T-helper 22 cell (primary cell): ENCODE data around the gene RPL13A.
A peak's percentile ranks its signal among the peaks of the same experiment; 100 is the strongest.
"Not testable (repeated sequence)": the region's sequence is repeated elsewhere in the genome, so short reads cannot be mapped to it uniquely, and the experiment has no call there.

Source experiments
- DNase-seq: peaks from one replicate; pipeline ENCODE4 v3.0.0-alpha.2; 2020; ENCODE audit warnings: low read depth

The RPL13A gene

GRCh38 chr19:49487277-49488045 lies at the start of gene RPL13A:
RPL13A (plus strand) TSS chr19:49487608; CDS start chr19:49487630, 22 bp downstream.
- peak; percentile 98 for DNase-seq

DNA sequence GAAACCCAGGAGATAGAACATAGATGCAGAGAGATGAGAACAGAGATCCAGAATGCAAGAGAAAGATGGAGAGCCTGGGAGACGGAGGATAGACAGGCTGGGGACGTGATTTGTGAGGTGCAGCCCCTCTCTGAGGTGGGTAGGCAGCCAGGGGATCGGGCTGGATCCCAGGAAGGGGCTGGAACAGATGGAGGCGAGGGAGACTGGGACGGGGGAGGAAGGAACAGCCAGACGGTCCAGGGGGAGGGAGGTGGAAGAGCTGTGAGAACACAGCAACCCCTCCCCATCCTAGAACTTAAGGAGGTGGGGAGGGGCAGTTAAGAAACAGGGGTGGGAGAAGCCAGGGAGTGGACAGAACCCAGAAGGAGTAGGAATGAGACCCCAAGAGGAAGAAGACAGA lies 49.1 kb upstream of the RPL13A start:
- DNase-seq, result no peak

DNA sequence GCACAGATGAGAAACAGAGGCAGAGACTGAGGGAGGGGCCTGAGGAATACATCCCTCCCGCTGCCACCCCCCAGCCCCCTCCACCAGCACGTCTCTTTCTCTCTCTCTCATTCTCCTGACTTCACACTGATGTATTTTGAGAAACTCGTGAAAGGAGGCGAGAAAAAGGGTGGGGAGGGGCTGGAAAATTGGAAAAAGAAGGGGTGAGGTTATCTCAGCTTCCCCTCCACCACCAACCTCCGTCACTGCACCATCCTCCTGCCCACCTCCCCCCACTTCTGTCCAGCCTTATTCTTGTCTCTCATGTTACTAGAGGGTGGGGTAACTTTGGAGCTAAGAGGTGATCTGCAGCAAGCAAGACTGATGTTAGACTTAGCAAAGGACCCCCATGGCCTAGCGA lies 47.6 kb upstream of the RPL13A start:
- no peak for DNase-seq

DNA sequence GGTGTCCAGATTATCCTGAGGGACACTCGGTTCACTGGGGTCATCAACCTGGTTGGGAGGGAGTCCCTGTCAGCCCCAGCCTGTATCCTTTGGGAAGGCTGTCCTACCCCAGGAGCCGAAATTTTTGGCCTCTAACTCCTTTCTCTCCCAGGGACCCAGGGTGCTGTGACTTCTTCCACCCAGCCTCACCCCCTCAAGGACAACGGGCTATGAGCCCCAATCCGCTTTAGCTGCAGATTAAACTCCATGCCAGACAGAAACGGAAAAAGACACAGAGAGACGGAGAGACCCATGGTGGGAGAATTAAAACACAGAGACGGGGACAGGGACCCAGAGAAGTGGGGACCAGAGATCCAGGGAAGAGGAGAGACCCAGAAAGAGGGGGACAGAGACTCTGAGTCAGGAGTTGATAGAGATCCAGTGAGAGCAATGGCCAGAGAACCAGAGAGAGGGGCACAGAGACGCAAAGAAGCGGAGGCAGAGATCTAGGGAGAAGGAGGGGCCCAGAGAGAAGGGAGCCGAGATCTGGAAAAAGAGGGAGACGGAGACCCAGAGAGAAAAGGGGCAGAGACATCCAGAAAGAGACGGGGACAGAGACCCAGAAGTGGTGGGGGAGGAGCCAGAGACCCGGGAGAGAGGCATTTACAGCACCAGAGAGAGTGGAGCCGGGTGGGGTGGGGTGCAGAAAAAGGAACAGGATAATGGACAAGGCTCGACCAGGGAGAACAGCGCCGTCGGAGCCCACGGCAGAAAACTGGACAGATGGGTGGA lies 46.8 kb upstream of the RPL13A start:
- DNase-seq, result no peak

GRCh38 chr19:49441210-49441959 lies 46.0 kb upstream of the RPL13A start, which contains the start of gene SLC17A7:
SLC17A7 (minus strand) TSS chr19:49441527; CDS start chr19:49441379, 148 bp downstream.
- DNase-seq, result peak; percentile 30

DNA sequence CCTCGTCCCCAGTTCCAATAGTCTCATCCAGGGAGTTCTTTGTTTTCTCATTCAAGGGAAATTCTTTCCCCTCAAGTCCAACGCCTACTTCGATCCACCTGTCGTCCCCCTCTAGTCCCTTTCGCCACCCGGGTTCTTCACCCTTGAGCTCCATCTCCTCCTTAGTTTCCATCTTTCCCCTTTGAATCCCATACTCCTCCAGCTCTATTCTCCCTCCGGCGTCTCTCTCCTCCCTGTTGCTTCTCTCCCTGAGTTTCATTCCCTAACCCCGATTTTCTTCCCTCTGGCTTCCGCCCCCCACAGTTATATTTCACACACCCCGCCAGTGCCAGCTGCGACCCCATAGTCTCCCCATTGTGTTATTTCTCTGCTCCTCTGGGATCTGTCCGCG lies 45.5 kb upstream of the RPL13A start:
- DNase-seq, result no peak

GRCh38 chr19:49442354-49442753 lies 45.1 kb upstream of the RPL13A start:
- DNase-seq, result no peak

DNA sequence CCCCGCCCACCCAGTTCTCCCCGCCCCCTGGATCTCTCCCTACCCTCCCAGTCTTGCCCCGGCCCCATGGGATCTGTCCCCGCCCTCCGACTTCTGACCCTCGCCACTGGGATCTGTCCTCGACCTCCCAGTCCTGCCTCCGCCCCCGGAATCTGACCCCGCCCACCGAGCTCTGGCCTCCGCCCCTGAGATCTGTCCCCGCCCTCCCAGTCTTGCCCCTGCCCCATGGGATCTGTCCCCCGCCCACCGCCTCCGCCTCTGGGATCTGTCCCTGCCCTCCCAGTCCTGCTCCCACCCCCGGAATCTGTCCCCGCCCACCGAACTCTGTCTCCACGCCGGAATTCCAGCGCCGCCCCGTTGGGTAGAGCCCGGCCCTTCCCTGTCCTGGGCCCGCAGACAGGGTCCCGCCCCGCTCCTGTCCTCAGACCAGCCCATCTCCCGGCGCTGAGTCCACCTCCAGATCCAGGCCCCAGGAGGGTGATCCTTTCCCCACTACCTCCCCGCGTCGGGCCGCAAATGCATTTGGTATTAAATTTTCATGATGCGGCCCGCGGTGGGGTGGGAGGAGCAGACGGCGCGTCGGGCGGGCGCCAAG lies 44.5 kb upstream of the RPL13A start:
- DNase-seq, result peak; percentile 47

- peak; percentile 84 for DNase-seq
Measured at GRCh38 chr19:49443366-49444099, 43.9 kb upstream of the RPL13A start.

GRCh38 chr19:49444100-49444700 lies 43.2 kb upstream of the RPL13A start:
- not testable (repeated sequence) for DNase-seq

GRCh38 chr19:49445997-49446396 lies 41.4 kb upstream of the RPL13A start:
- no peak for DNase-seq

DNA sequence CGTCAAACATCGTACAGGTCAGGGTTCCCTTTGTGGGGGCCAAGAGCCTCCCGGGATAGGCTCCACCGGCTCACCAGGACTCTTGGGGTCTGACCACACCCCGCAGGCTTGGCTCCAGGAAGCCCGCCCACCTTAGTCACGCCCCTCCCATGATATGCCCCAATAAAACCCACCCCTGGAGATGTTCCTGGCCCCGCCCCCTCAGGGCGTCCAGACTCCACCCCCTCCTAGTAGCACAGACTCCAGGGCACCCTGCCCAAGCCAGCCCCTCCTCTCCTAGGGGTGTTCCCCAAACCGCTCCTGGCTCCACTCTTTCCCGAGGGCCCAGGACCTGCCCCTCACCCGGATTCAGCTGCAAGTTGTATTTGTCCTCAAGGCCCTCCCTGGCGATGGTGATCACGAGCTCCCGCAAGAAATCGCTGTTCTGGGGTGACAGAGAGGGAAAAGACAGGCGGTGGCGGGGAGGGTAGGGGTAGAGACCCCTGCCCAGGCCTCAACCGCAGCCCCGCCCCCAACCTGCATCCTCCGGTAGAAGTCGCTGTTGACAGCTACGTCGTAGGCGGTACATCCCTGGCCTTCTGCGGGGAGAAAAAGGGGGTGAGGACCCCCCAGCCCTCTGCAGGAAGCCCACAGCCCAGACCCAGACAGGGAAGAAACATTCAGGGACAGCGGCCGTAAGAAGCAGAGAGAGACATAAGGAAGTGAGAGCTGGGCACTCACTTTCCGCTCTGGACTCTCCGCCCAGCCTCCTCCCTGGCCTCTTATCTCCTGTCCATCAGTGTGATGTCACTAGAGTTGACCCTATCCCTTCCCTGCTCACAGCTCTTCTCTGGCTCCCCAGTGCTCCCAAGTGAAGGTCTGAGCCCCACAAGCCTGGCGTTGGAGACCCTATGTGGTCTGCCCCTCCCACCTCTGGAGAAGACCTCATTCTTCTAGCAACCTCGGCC lies 39.6 kb upstream of the RPL13A start:
- no peak for DNase-seq

DNA sequence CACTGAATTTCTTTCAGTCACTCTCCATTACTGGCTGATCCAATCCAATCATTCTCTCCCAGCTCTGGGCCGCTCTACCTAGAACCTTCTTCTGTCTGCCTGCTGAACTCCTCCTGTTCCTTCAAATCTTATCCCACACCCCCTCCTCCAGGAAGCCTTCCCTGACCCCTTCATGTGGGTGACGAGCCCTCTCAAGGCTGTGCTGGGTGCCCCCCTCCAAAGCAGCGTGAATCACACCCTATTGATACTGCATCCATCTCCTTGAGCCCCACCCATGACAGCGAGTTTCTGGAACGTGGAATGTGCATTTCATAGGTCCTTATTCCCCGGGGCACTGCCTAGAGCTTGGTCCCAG lies 39.0 kb upstream of the RPL13A start:
- no peak for DNase-seq

GRCh38 chr19:49450405-49450804 lies 37.0 kb upstream of the RPL13A start:
- DNase-seq, result no peak

DNA sequence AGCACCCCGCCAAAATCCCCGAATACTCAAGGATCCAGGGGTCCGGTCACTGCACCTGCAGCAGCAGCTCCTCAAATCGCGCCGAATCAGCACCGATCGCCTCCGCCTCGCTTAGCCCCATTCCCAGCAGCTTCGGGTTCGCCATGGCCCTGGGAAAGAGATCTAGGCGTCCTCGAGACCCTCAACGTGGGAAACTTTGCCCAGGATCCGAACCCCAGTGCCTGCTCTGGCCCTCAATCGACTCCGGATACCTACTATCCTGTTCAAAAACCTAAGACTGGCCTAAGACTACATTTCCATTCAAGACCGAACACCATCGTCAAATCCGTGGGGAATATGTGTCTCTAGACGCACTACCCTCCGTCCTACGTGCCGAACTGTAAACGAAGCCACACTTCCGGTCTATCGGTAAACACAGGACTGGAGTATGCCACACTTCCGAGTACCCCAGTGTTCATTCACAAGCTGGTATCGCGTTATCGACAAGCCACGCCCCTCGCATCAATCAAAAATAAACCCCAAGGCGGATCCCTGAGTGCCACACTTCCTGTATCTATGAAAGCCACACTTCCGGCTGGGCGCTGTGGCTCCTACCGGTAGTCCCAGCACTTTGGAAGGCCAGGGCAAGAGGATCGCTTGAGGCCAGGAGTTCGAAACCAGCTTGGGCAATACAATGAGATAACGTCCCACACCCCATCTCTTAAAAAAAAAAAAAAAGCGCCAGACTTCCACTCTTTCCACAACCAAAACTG lies 35.8 kb upstream of the RPL13A start, which contains the start of gene PIH1D1:
TSS of gene PIH1D1 (minus strand) at position 385 of the 752 bp plus-strand sequence. CDS start at position 145, 240 bp downstream.
- peak; percentile 90 for DNase-seq

DNA sequence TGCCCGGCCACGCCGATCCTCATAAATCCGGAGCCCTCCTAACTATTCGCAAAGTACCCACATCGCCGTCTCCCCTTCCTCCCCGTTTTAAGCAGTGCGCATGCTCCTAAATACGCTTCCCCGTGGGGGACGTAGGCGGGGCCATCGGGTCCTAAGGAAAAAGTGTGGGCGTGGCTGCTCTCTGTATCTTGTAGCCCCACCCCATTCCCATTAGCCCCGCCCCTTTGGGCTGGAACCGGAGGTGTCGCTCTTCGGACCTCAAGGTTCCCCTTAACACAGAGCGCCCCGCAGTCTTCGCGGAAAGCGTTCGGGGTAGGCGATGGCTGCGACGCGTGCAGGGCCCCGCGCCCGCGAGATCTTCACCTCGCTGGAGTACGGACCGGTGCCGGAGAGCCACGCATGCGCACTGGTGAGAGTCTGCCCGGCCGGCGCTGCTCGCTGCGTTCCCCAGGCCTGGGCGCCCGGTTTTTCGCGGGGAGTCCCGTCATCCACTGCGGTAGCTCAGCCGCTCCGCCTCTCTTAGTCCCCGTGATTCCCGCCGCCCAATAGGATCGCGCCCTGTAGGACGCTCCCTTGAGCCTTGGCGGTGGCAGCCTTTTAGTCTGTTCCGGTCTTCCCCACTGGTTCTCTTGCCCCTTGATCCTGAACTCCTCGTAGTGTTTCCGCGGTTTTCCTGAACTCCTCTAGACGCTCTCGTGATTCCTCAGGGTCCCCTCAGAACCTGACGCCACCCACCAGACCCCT lies 34.2 kb upstream of the RPL13A start, which contains the start of gene ALDH16A1:
TSS of gene ALDH16A1 (plus strand) at position 213 of the 744 bp plus-strand sequence. CDS start at position 320, 107 bp downstream.
- peak; percentile 95 for DNase-seq

DNA sequence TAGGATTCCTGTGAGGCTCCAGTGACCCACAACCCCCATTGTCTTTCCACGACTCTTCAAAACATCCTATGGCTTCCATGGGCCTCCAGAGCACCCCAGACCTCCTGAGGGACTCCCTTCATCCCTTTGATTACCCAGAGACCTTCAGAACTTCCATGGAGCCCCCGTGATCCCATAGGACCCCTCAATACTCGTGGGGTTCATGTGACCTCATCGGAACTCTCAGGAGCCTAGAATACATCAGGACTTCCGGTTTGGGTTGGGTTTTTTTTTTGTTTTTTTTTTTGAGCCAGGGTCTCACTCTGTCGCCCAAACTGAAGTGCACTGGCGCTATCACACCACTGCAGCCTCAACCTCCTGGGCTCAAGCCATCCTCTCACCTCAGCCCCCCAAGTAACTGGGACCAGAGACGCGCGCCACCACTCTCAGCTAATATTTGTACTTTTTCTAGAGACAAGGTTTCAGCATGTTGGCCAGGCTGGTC lies 33.6 kb upstream of the RPL13A start:
- DNase-seq, result no peak

GRCh38 chr19:49455773-49456172 lies 31.6 kb upstream of the RPL13A start:
- DNase-seq, result no peak
